Dermis microvascular lymphatic vessel endothelial cell (primary cell): ENCODE results near the gene HLA-DQB1. TPM values are rescaled to one million over a fixed set of nuclear protein-coding genes. Genes with fewer than 3 reads are reported as not detected.
"Not testable (repeated sequence)": the region's sequence is repeated elsewhere in the genome, so short reads cannot be mapped to it uniquely, and the experiment has no call there.

Experiments used
- DNase-seq, 2 donors: peaks; one replicate each; pipeline versions ENCODE4 v3.0.0 to v3.0.0-alpha.2; 2010; ENCODE audit warnings: low read depth in 2 of 2
- total RNA-seq: library from RNA; depleted of rRNA; stranded (reverse); fragments of >200 nt; gene quantifications from 2 replicates; pipeline ENCODE4 v1.2.1, GENCODE V29; 2014

The HLA-DQB1 gene
- under 0.01 and 0.13 TPM in 2 replicates for total RNA-seq

GRCh38 chr6:32666420-32667300 lies at the start of gene HLA-DQB1:
TSS of gene HLA-DQB1 (minus strand) at chr6:32666657. CDS start at chr6:32666607, 50 bp downstream.
- peak; percentile 21 to 44 for DNase-seq

DNA sequence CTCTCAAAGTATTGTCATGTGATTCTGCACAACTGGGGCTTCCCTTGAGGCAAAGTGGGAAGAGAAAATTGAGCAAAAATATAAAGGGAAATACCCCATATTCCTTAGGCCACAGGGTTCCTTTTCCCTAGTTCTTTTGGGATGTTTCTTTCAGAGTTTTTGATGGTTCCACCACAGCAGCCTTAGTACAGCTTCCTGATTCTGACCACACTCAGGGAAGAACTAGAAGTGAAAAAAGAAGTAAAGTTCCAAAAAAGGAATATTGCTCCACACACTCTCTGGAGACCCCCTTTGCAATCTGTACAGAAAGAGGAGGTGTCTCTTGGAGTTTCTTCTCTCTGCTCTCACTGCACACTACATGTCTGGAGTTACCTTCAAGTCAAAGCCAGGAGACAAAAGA lies 46.8 kb upstream of the HLA-DQB1 start:
- DNase-seq = no peak

- no peak for DNase-seq
Observed at GRCh38 chr6:32709625-32710024, 43.2 kb upstream of the HLA-DQB1 start.

GRCh38 chr6:32705164-32705563 lies 38.7 kb upstream of the HLA-DQB1 start:
- DNase-seq = not testable (repeated sequence)

DNA sequence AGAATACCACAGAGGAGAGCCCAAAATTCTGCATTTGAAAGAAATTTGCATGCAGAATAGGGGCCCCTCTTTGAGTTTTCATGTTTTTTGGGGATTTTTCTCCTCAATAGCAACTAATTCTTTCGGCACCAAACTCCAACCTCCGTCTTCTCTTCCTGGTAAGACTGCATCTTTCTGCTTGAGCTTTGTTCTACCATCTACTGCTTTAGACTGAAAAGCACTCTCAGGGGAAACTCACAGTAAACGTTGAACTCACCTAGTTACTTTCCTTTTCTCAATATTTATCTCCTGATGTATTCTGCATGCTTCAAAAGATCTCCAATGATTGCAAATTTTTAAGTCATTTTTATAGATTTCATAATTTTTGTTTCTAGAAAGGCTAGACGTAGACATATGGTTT lies 36.9 kb upstream of the HLA-DQB1 start:
- DNase-seq = no peak

DNA sequence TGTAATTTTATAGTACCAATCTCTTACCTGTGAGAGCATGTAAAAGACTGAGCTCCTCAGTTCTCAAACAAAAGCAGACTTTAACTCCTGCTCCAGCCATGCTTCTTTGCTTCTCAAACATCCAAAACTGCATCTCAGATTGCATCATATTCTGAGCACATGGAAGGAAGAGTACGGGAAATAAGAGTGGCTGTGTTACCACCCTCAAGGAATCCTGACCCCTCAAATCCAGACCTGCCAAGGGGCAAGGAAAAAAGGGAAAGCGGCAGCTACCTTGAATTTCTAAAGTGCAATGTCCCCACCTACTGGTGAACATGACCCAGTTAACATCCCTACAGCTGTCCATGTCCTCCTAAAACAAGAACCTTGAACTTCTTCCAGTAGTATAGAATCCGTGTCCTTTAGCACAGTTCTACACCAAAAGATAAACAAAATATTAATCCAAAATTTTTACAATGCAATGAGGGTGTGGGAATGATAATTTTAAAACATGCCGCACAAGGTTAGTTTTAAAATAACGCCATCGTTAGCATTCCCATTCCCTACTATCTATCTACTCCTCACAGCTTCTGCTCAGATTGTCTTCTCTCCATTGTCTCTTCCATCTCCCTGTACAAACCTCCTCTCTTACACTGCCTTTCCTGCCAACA lies 34.1 kb upstream of the HLA-DQB1 start:
- DNase-seq = peak; percentile 42 to 64

GRCh38 chr6:32697031-32697430 lies 30.6 kb upstream of the HLA-DQB1 start:
- no peak for DNase-seq

GRCh38 chr6:32692019-32692418 lies 25.6 kb upstream of the HLA-DQB1 start:
- DNase-seq = peak in 1 of 2 donors; percentile 28

DNA sequence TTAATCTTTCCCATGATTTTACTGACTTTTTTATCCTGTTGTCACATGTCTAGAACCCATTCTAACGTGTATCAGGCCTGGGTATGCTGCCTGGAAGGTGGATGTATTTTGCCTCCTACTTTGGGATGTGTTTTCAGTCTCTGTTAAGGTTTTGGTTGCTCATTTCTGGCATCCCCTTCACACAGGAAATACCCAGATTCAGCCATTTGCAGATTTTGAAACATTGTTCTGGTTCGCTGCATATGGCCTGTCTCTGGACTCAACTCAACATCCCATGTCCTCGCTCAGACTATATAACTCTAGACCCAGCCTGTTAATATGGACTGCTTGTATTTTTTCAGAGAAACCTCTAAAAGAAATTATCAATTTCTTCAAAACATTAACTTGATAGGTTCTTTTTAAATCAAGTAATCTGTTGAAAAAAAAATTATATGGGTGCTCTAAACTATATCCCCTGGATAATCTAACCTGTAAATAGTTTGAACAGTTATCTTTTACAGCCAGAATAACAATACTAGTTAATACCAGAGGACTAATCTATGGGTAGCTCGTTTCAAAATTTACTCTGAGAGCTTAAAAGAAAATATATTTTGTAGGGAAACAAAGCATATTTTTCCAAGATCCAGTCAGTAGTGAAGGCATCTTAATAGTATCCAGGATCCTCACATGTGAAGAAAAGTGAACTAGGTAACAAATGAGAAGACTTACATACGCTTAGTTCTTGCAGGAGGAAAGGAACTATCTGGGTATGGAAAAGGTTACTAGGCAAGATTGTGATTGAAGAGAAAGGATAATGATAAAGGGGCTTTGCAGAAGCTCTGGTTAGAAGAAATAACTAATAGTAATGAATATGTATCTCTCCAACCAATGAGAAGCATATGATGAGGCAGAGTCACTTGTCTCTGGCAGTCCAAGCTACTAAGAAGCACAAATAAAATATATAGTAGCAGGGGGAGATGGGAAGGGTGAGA lies 23.4 kb upstream of the HLA-DQB1 start:
- DNase-seq = peak in 1 of 2 donors; percentile 16

DNA sequence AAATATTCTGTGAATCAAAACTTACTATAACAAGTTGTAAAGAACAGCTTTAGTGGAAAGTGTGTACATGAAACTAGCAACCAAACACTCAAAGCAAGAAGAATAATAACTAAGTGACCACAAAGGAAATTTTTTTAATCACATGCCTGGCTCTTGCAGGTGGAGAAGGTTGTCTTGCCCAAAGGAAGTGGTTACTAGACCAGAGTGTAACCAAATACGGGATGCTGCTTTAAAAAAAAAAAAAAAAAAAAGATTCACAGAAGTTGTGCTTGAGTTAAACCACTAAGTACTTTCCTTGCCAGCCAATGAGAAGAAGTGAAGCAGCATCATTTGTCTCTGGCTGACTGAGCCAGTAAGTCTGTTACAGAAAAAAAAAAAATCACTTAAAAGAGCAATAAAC lies 19.1 kb upstream of the HLA-DQB1 start:
- no peak for DNase-seq

DNA sequence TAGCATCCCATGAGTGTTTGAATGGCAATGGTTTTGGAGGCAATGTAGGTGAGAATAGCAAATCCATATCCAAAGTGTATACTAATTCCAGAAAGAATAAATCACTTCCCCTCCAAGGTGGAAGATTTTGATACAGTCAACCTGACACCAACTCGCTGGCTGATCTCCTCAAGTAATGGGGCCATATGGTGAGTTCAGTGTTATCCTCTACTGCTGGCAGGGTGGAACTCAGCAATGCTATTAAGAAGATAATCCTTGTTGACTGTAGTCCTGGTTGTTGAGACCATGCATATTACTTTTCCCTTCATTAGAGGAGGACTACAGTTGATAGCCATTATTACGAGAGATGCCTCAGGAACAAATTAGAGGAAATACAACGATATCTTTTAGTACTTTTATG lies 17.8 kb upstream of the HLA-DQB1 start:
- DNase-seq = no peak

- DNase-seq = no peak
Observed at GRCh38 chr6:32680055-32680454, 13.6 kb upstream of the HLA-DQB1 start.

DNA sequence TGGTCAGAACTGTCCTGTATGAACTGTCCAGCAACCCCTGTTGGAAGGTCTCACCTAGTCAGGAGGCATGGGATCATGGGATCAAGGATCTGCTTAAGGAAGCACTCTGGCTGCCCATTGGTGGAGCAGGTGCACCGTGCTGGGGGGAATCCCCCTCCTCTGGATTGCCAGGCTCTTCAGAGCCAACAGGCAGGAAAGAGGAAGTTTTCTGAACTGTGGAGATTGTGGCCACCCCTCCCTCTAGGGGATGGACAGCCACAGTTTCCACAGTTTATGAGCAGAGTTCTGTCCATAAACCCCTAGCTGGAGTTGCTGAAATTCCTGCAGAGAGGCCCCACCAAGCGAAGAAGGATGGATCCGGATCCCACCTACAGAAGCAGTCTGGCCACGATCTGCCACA lies 13.0 kb upstream of the HLA-DQB1 start:
- DNase-seq = no peak

DNA sequence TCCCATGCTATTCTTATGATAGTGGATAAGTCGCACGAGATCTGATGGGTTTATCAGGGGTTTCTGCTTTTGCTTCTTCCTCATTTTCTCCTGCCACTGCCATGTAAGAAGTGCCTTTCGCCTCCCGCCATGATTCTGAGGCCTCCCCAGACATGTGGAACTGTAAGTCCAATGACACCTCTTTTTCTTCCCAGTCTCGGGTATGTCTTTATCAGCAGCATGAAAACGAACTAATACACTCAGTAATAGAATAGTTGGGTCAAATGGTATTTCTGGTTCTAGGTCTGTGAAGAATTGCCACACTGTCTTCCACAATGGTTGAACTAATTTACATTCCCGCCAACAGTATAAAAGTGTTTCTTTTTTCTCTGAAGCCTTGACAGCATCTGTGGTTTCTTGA lies 7.7 kb upstream of the HLA-DQB1 start:
- not testable (repeated sequence) for DNase-seq

GRCh38 chr6:32671908-32672307 lies 5.5 kb upstream of the HLA-DQB1 start:
- DNase-seq = not testable (repeated sequence)

GRCh38 chr6:32669893-32670292 lies 3.4 kb upstream of the HLA-DQB1 start:
- DNase-seq = no peak

DNA sequence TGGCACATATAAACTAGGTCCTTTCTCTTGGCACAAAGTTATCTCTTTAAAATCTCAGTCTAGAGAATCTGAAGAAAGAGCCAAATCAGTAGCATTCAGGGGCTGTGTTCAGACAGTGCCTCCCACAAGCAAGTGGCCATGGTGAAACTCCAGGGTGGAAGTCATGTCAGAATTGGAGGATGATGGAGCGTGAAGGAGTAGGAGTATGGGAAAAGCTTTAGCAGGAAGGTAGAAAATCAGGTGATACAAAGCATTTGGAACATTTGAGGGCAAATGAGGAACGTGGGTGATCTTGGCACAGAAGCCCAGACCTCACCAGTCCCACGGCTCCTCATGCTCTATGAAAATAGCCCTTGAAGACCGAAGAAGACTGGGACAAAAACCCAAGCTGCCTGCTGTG lies 2.8 kb upstream of the HLA-DQB1 start:
- no peak for DNase-seq

GRCh38 chr6:32668226-32668747 lies 1.8 kb upstream of the HLA-DQB1 start:
- DNase-seq = peak; percentile 66 to 79

GRCh38 chr6:32665661-32666060 lies 796 bp downstream of the HLA-DQB1 start:
- DNase-seq = no peak

DNA sequence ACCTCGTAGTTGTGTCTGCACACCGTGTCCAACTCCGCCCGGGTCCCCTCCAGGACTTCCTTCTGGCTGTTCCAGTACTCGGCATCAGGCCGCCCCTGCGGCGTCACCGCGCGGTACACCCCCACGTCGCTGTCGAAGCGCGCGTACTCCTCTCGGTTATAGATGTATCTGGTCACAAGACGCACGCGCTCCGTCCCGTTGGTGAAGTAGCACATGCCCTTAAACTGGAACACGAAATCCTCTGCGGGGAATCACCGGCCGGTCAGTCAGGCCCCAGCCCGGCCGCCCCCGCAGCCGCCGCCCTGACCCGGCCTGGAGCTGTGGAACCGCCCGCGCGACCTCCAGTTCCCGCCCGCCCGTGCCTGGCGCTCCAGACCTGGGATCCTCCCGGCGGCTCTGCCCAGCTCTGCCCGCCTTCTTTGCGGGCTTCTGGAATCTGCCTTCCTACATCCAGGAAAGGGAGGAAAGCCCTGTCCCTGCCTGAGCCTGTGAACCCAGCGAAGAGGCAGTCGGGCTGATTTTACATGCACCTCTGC lies 1.6 kb downstream of the HLA-DQB1 start:
- DNase-seq = no peak

- no peak for DNase-seq
Observed at GRCh38 chr6:32664354-32664753, 2.1 kb downstream of the HLA-DQB1 start.
